K562 (cell line): Measurements from ENCODE around the gene ANGPTL7. TPM values are rescaled to one million over a fixed set of nuclear protein-coding genes. Genes with fewer than 3 reads are reported as not detected.

Source experiments
- ATAC-seq: fragments of 200-7000 bp; cut with Tn5 transposase; 3 replicates; pipeline ENCODE4 v1.9.1; 2020; ENCODE audit warnings: moderate library complexity
- BruUV-seq: library from RNA; stranded (reverse); fragments of 400-500 nt; replicated peaks from 2 replicates; lab custom pipeline; 2021; lab: Mats Ljungman, UMichigan
- CTCF ChIA-PET: fragments of 300-600 bp; formaldehyde crosslinking; extraction: SDS; loops from one replicate; lab custom pipeline; 2021; ENCODE audit warnings: low intra/inter-chr PET ratio; lab: Yijun Ruan, JAX
- POLR2A ChIA-PET: fragments of 300-600, 350-650 bp; sonication (Branson Sonifier 250); formaldehyde crosslinking; extraction: SDS; loops from one replicate; lab custom pipeline; 2021; ENCODE audit warnings: antibody characterized with exemption, inconsistent platforms; lab: Yijun Ruan, JAX
- DNase-seq, 4 experiments: peaks; one replicate each; pipeline versions ENCODE4 v3.0.0 to v3.0.0-alpha.2; 2011 to 2018; ENCODE audit warnings: low spot score in 3 of 4, mixed read lengths in 3 of 4; ENCODE audit errors: extremely low read depth in 1 of 4
- FAIRE-seq: peaks from 2 replicates; lab custom pipeline; 2011; peaks lifted over from hg19 to GRCh38; lab: Jason Lieb, UNC
- H2AFZ ChIP-seq: 2 replicates; pipeline ENCODE4 v1.6.0; 2011; ENCODE audit warnings: low read depth, low read length, control low read depth, inconsistent platforms
- H3K27ac ChIP-seq: fragments of 200-600 bp; 3 replicates; pipeline ENCODE4 v1.8.0; 2011; ENCODE audit warnings: low read depth, mild to moderate bottlenecking, control low read depth, inconsistent platforms, low read length, moderate library complexity, mixed read lengths; ENCODE audit errors: extremely low read depth
- H3K27me3 ChIP-seq, 2 experiments: fragments of 300-600 bp in 1 of 2; 2 replicates in 1 of 2; 3 replicates in 1 of 2; pipeline versions ENCODE4 v1.6.0 to v1.8.0; 2011; ENCODE audit warnings: inconsistent platforms in 2 of 2, low read length in 2 of 2, mild to moderate bottlenecking in 1 of 2, mixed read lengths in 1 of 2, moderate library complexity in 1 of 2; ENCODE audit not compliant: control insufficient read depth in 2 of 2, insufficient read depth in 2 of 2
- H3K36me3 ChIP-seq: fragments of 300-600 bp; 3 replicates; pipeline ENCODE4 v1.8.0; 2011; ENCODE audit warnings: mild to moderate bottlenecking, low read length, inconsistent platforms; ENCODE audit not compliant: control insufficient read depth, insufficient read depth
- H3K4me1 ChIP-seq, 2 experiments: fragments of 200-600 bp in 1 of 2; replicated peaks in 1 of 2; 2 replicates in 1 of 2; 3 replicates in 1 of 2; pipeline versions ENCODE4 v1.5.1 to v1.8.0; 2011; ENCODE audit warnings: inconsistent platforms in 2 of 2, low read length in 2 of 2, mild to moderate bottlenecking in 1 of 2, mixed read lengths in 1 of 2, moderate library complexity in 1 of 2; ENCODE audit not compliant: control insufficient read depth in 2 of 2, insufficient read depth in 2 of 2
- H3K4me2 ChIP-seq: 2 replicates; pipeline ENCODE4 v1.6.1; 2011; ENCODE audit warnings: low read length, control low read depth, inconsistent platforms, mixed read lengths; ENCODE audit not compliant: insufficient read depth
- H3K4me3 ChIP-seq: fragments of 200-600 bp; sonication (generic), shearing (Covaris generic); 2 replicates; pipeline ENCODE4 v1.5.1; 2016; ENCODE audit warnings: control low read depth, inconsistent platforms
- H3K79me2 ChIP-seq: fragments of 200-600 bp; 3 replicates; pipeline ENCODE4 v1.8.0; 2011; ENCODE audit warnings: low read length, inconsistent platforms; ENCODE audit not compliant: control insufficient read depth, insufficient read depth
- H3K9ac ChIP-seq, 2 experiments: 2 replicates each; pipeline versions ENCODE4 v1.6.0 to v1.6.1; 2011; ENCODE audit warnings: low read depth in 2 of 2, low read length in 2 of 2, control low read depth in 1 of 2, inconsistent platforms in 1 of 2, mild to moderate bottlenecking in 1 of 2, mixed read lengths in 1 of 2; ENCODE audit not compliant: insufficient read depth in 1 of 2
- H3K9me1 ChIP-seq: one replicate; pipeline ENCODE4 v1.6.0; 2011; ENCODE audit warnings: inconsistent platforms, mild to moderate bottlenecking, low read length, moderate library complexity; ENCODE audit not compliant: control insufficient read depth, insufficient read depth
- H3K9me3 ChIP-seq: replicated peaks from 2 replicates; pipeline ENCODE4 v1.5.1; 2011; ENCODE audit warnings: low read depth, low read length, inconsistent platforms; ENCODE audit not compliant: control insufficient read depth, insufficient read depth
- H4K20me1 ChIP-seq: replicated peaks from 2 replicates; pipeline ENCODE4 v1.6.1; 2011; ENCODE audit warnings: low read length, inconsistent platforms, mixed read lengths; ENCODE audit not compliant: control insufficient read depth, insufficient read depth
- CC2D1A ChIP-seq: fragments of 450-650 bp; IDR thresholded peaks from 2 replicates; pipeline ENCODE4 v1.6.1; 2017; ENCODE audit warnings: mild to moderate bottlenecking
- CHD1 ChIP-seq: fragments of 200-600 bp; sonication (generic); IDR thresholded peaks from one replicate; pipeline ENCODE4 v1.6.1; 2012; ENCODE audit warnings: mild to moderate bottlenecking, moderate library complexity, low read length, inconsistent platforms
- ESRRA ChIP-seq: fragments of 450-650 bp; IDR thresholded peaks from 2 replicates; pipeline ENCODE4 v1.6.1; 2014; ENCODE audit warnings: low read depth, mild to moderate bottlenecking, moderate library complexity, borderline replicate concordance
- NCOR1 ChIP-seq: fragments of 450-650 bp; IDR thresholded peaks from 2 replicates; pipeline ENCODE4 v1.6.1; 2016; ENCODE audit warnings: mild to moderate bottlenecking, moderate library complexity
- POU5F1 ChIP-seq: fragments of 150-350 bp; IDR thresholded peaks from 2 replicates; pipeline ENCODE4 v1.6.1; 2014; ENCODE audit warnings: borderline replicate concordance, low read length, low read depth, mild to moderate bottlenecking; ENCODE audit not compliant: partially characterized antibody
- RAD21 ChIP-seq, 2 experiments: fragments of 250-450 bp in 1 of 2; fragments of 450-650 bp in 1 of 2; sonication (Bioruptor Pico) in 1 of 2; formaldehyde crosslinking in 1 of 2; IDR thresholded peaks in 1 of 2; conservative IDR thresholded peaks in 1 of 2; 2 replicates each; pipeline versions ENCODE4 v1.4.0 to v1.8.0; 2020 to 2022; ENCODE audit warnings: mild to moderate bottlenecking in 2 of 2, moderate library complexity in 1 of 2
- RB1 ChIP-seq: fragments of 450-650 bp; IDR thresholded peaks from 2 replicates; pipeline ENCODE4 v1.6.1; 2017; ENCODE audit warnings: low read depth, mild to moderate bottlenecking
- SETDB1 ChIP-seq: IDR thresholded peaks from one replicate; pipeline ENCODE4 v1.6.1; 2012; ENCODE audit warnings: low read length, control low read depth, inconsistent platforms
- WGBS: fragments of 100-300 bp; shearing (Covaris generic); methylation state at CpG from one replicate; pipeline ENCODE4 v1.1.6; 2016; ENCODE audit warnings: low coverage, mixed read lengths; ENCODE audit not compliant: insufficient coverage; ENCODE audit errors: missing lambda C conversion rate; 5-methylcytosine and 5-hydroxymethylcytosine counted together
- in situ Hi-C: fragments of 300-500 bp; cut with MboI; formaldehyde crosslinking; loops from 4 replicates; pipeline ENCODE4 v1.15.0; 2018; ENCODE audit warnings: inconsistent platforms, mixed read lengths
- intact Hi-C: fragments of 100-400 bp; cut with micrococcal nuclease; formaldehyde crosslinking; loops from 2 replicates; pipeline ENCODE4 v1.14.2; 2022
- polyA plus RNA-seq, 8 experiments: library from polyadenylated mRNA; depleted of rRNA in 4 of 8; stranded (reverse) in 5 of 8; unstranded in 3 of 8; fragments of >200 nt; fragmentation: Nextera tagmentation in 2 of 8; fragmentation: Illumina TruSeq in 1 of 8; extraction: Ambion mirVana in 2 of 8; extraction: Trizol in 1 of 8; gene quantifications; 2 replicates each; pipeline versions ENCODE4 v1.2.1 to v1.2.3, GENCODE V29; 2011 to 2014; ENCODE audit warnings: inconsistent platforms in 1 of 8, missing spikeins in 1 of 8
- total RNA-seq, 7 experiments: library from RNA; depleted of rRNA in 6 of 7; stranded (reverse); fragments of >200 nt in 6 of 7; fragmentation: Illumina TruSeq in 2 of 7; extraction: Trizol in 2 of 7; gene quantifications; 2 replicates each; pipeline versions ENCODE4 v1.2.1 to v1.2.3, GENCODE V29; 2011 to 2021; ENCODE audit warnings: low replicate concordance in 1 of 7

The ANGPTL7 gene
- total and polyA plus RNA-seq, 9 of the 15 experiments (the other 6 are each of a cell fraction or from before 2014, with no cell fraction given) = not detected

- BruUV-seq = no TSS peak
- no peaks in the 10 kb centered on the region for H3K4me1 ChIP-seq
- no peak overlapping the region for H3K4me2 ChIP-seq
- ATAC-seq (no peak), DNase-seq (no peak), FAIRE-seq (no peak)
- WGBS = 76% methylated on average over 4 of the region's 4 CpGs
- H3K9me1 ChIP-seq = peaks cover 3% of the 10 kb centered on the region
- no peaks in the 10 kb centered on the region for H3K9me3 ChIP-seq
- CTCF ChIA-PET = no interaction called here
- TF ChIP-seq NCOR1 (no peak), ESRRA (no peak), POU5F1 (no peak), CC2D1A (no peak), CHD1 (no peak), RAD21 (CRISPR knock-in tag; conservative IDR thresholded peaks at IDR 0.05 in 1 of 2, IDR thresholded peaks at IDR 0.05 in 1 of 2) (no peak), SETDB1 (no peak), RB1 (no peak)
- in situ Hi-C loops (no loop called here), intact Hi-C loops (no loop called here)
- no peaks in the 10 kb centered on the region for H4K20me1 ChIP-seq
- H3K4me3 ChIP-seq = no peak overlapping the region
- no peaks in the 10 kb centered on the region for H3K27me3 ChIP-seq
- no peak overlapping the region for H2AFZ ChIP-seq
- H3K79me2 ChIP-seq = no peaks in the 10 kb centered on the region
- POLR2A ChIA-PET = interaction anchor here (0.7 to 1.6 kb wide), 3 partner anchors 10 to 111 kb away, joined by 3 to 5 read pairs (median 4); no protein-coding TSS in a partner anchor
- no peak overlapping the region for H3K27ac ChIP-seq
- H3K36me3 ChIP-seq = peaks cover 83% of the 10 kb centered on the region
- H3K9ac ChIP-seq = no peak overlapping the region
Observed at GRCh38 chr1:11142618-11143391, 46.4 kb upstream of the ANGPTL7 start.
